ENCODE measurements around the gene HPD. TPM values are rescaled to one million over a fixed set of nuclear protein-coding genes. Genes with fewer than 3 reads are reported as not detected.
A peak's percentile ranks its signal among the peaks of the same experiment; 100 is the strongest.

HPD gene
- polyA plus RNA-seq, 3 donors: 0.19 to 0.75 TPM; not detected in 1

- H3K4me2 ChIP-seq (replicated peaks; ENCODE audit: extremely low read depth, low read length, poor library complexity, severe bottlenecking): no peak overlapping the region
- H3K9me3 ChIP-seq (replicated peaks in 1 of 2; ENCODE audit: control insufficient read depth in 1 of 2, insufficient read depth in 1 of 2, low read length in 2 of 2): no peaks in the 10 kb centered on the region
- no peak for DNase-seq
- peak overlapping the region in 1 of 7 donors; percentile 5 for H3K27ac Mint-ChIP-seq
- peaks cover 17% of the 10 kb centered on the region for H3K79me2 ChIP-seq (ENCODE audit: insufficient read depth, low read length)
- H3K9ac ChIP-seq (ENCODE audit: insufficient read depth, low read length, poor library complexity, severe bottlenecking): no peak overlapping the region
- no peak overlapping the region for H3K4me3 Mint-ChIP-seq
- no peaks in the 10 kb centered on the region for H3K27me3 ChIP-seq (ENCODE audit: control insufficient read depth in 2 of 2, insufficient read depth in 2 of 2, low read length in 2 of 2)
- no peak overlapping the region for H3K4me3 ChIP-seq (replicated peaks in 1 of 3; ENCODE audit: low read depth in 2 of 3, low read length in 3 of 3)
- H2AFZ ChIP-seq (ENCODE audit: insufficient read depth, low read depth, low read length, poor library complexity, severe bottlenecking): no peak overlapping the region
- TF ChIP-seq CTCF (IDR thresholded peaks at IDR 0.05): no peak
- intact Hi-C loops (cut with micrococcal nuclease): no loop called here
- no peak overlapping the region for H3K27ac ChIP-seq (ENCODE audit: low read depth in 1 of 2, low read length in 2 of 2)
- peaks cover 0 to 3% (median 0%) of the 10 kb centered on the region in 3 donors for H3K27me3 Mint-ChIP-seq (ENCODE audit: low read depth in 3 of 3)
- peaks cover 75 to 100% of the 10 kb centered on the region in 2 donors for H3K36me3 Mint-ChIP-seq
- H4K20me1 ChIP-seq (ENCODE audit: insufficient read depth, low read length): peaks cover 98% of the 10 kb centered on the region
- WGBS (ENCODE audit: insufficient coverage): 97% methylated on average over 43 of the region's 48 CpGs
- H3K4me1 ChIP-seq (ENCODE audit: control insufficient read depth in 1 of 2, insufficient read depth in 2 of 2, low read length in 2 of 2): peaks cover 8 to 12% of the 10 kb centered on the region in 2 donors
- peaks cover 13% of the 10 kb centered on the region for H3K4me1 Mint-ChIP-seq
- peaks cover 84 to 97% of the 10 kb centered on the region in 2 donors for H3K36me3 ChIP-seq (replicated peaks in 1 of 2; ENCODE audit: control insufficient read depth in 1 of 2, insufficient read depth in 2 of 2, low read length in 2 of 2)
- H3K9me3 Mint-ChIP-seq: no peaks in the 10 kb centered on the region
These were observed 31.1 kb downstream of the HPD start for GRCh38 chr12:121827351-121828099.

GRCh38 chr12:121826318-121827150 lies 32.1 kb downstream of the HPD start:
- Histone ChIP-seq H3K36me3 (replicated peaks in 1 of 2; ENCODE audit: control insufficient read depth in 1 of 2, insufficient read depth in 2 of 2, low read length in 2 of 2) (peaks cover 86 to 97% of the 10 kb centered on the region in 2 donors), H3K27me3 (ENCODE audit: control insufficient read depth in 2 of 2, insufficient read depth in 2 of 2, low read length in 2 of 2) (no peaks in the 10 kb centered on the region), H3K27ac (ENCODE audit: low read depth in 1 of 2, low read length in 2 of 2) (peak overlapping the region in 1 of 2 donors; percentile 48), H3K4me1 (ENCODE audit: control insufficient read depth in 1 of 2, insufficient read depth in 2 of 2, low read length in 2 of 2) (peaks cover 0 to 2% of the 10 kb centered on the region in 2 donors), H3K9ac (ENCODE audit: insufficient read depth, low read length, poor library complexity, severe bottlenecking) (no peak overlapping the region), H3K4me3 (replicated peaks in 1 of 3; ENCODE audit: low read depth in 2 of 3, low read length in 3 of 3) (no peak overlapping the region), H2AFZ (ENCODE audit: insufficient read depth, low read depth, low read length, poor library complexity, severe bottlenecking) (no peak overlapping the region), H4K20me1 (ENCODE audit: insufficient read depth, low read length) (peaks cover 98% of the 10 kb centered on the region), H3K79me2 (ENCODE audit: insufficient read depth, low read length) (peaks cover 25% of the 10 kb centered on the region), H3K4me2 (replicated peaks; ENCODE audit: extremely low read depth, low read length, poor library complexity, severe bottlenecking) (no peak overlapping the region), H3K9me3 (replicated peaks in 1 of 2; ENCODE audit: control insufficient read depth in 1 of 2, insufficient read depth in 1 of 2, low read length in 2 of 2) (no peaks in the 10 kb centered on the region)
- TF ChIP-seq CTCF (IDR thresholded peaks at IDR 0.05): no peak
- DNase-seq: no peak
- H3K9me3 Mint-ChIP-seq: no peaks in the 10 kb centered on the region
- H3K4me3 Mint-ChIP-seq: no peak overlapping the region
- peaks cover 73 to 100% of the 10 kb centered on the region in 2 donors for H3K36me3 Mint-ChIP-seq
- intact Hi-C loops (cut with micrococcal nuclease): no loop called here
- peaks cover 0 to 3% (median 0%) of the 10 kb centered on the region in 3 donors for H3K27me3 Mint-ChIP-seq (ENCODE audit: low read depth in 3 of 3)
- H3K4me1 Mint-ChIP-seq: peaks cover 3% of the 10 kb centered on the region
- 92% methylated on average over 18 of the region's 18 CpGs for WGBS (ENCODE audit: insufficient coverage)
- H3K27ac Mint-ChIP-seq: peak overlapping the region in 5 of 7 donors; percentile 21 to 71 (median 62)
